Stimulated activated CD8-positive, alpha-beta memory T cell treated with anti-CD3 and anti-CD28 coated beads, Interleukin-12 subunit alpha, Interleukin-12 subunit beta, amount 100 ng/mL, for 1 hour (primary cell): ENCODE data around the gene C9orf153.
"Not testable (repeated sequence)": the region's sequence is repeated elsewhere in the genome, so short reads cannot be mapped to it uniquely, and the experiment has no call there.

ENCODE experiments used
- DNase-seq: peaks from one replicate; pipeline ENCODE4 v3.0.0-alpha.2; 2020; ENCODE audit warnings: low read depth

The C9orf153 gene

DNA sequence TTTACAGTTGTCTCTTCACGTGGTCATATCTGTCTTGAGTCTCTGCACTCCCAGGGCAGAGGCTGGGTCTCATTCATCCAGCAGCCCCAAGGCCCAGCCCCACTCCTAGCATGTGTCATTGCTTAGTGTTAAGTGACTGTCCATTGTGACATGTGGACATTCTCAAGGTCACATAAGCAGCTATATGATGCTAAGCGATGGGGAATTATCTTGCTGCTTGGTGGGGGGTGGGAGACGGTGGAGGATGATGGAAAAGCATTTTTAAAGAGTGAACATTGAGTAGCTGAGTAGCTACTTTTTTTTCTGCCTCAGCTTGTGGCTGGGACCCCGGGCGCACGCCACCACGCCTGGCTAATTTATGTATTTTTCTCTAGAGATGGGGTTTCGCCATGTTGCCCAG, at the start of gene C9orf153:
TSS of gene C9orf153 (minus strand) at position 101 of the 400 bp plus-strand sequence. CDS start 30,054 bp downstream, outside the sequence.
- no peak for DNase-seq

DNA sequence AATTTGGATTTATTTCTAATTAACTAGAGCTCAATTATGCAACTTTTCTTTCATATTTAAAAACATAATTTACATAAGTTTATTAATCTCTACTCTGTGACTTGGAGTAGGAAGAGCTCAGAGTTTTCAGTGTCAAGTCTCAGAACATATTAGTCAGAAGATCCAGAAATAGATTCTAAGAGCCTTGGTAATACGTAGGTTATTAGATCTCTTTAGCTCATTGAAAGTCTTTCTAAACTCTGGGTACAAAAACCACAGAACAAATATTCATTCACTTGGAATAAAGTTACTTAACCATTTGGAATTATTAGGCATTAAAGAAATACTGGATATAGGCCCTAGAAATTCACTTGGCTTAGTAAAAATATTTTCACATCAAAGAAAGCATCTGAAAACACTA, 49.2 kb upstream of the C9orf153 start:
- no peak for DNase-seq

- no peak for DNase-seq
These were observed 44.8 kb upstream of the C9orf153 start for GRCh38 chr9:86304236-86304730.

DNA sequence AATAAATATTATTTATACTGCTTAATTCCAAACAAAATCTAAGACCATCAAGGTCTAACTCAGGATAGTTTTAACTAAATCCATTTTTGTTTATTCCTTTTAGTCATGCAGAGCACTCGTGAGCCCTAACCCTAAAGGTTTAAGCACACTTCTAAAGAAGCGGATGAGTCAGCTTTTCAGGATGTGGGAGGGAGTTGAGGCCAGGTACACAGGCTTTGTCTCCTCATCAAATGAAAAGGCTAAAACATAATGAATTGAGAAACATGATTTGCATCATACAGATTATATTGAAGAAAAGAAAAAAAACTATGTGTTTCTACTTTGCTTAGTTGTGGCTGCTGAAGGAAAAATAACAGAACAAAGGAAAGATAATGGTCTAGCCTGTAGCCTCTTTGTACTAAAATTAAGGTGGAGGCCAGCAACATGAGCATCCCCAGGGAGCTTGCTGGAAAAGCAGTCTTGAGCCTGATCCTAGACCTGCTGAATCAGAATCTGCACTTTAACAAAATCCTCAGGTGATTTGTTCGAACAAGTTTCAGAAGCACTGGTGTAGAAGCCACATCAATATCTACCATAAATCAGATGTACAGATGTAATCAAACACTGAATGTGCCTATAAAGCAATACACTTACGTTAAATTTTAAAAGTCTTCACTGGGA, 44.0 kb upstream of the C9orf153 start:
- peak; percentile 9 for DNase-seq

DNA sequence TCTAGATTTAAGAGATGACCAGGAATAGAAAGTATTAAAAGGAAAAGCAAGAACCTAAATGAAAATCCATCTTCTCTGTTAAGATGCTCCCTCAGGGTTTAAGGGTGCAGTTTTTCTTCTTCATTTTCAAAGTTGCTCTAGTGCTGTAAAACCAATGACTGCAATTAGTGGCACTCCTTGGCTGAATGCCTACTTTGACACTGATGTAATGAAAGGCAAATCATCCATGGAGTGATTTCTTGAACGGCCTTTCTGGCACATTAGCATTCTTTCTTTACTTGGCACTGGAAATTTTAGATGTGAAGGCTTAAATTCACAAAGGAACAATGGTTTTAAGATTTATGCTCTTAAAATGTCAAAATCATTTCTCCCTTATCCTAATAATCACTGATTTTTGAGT, 42.2 kb upstream of the C9orf153 start:
- DNase-seq, result no peak

GRCh38 chr9:86300701-86301100, 41.2 kb upstream of the C9orf153 start:
- DNase-seq, result no peak

DNA sequence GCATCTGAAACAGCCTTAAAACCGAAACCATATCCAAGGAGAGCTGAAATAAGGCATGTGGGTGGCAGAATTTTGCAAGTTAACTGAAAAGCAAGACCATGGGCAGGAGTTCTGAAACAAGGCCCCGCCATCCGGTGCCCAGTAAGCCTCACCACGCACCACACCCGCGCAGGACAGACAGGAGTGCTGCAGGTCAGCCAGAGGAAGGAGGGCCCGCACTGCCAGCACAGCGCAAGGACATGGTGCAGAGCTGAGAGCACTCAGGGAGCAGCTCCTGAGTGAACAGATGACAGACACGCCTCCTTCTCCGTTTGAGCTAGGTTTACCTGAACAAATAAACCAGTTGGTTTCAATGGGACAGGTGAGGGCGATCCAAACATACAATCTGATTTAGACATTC, 39.4 kb upstream of the C9orf153 start:
- no peak for DNase-seq

GRCh38 chr9:86290341-86290740, 30.9 kb upstream of the C9orf153 start:
- not testable (repeated sequence) for DNase-seq

DNA sequence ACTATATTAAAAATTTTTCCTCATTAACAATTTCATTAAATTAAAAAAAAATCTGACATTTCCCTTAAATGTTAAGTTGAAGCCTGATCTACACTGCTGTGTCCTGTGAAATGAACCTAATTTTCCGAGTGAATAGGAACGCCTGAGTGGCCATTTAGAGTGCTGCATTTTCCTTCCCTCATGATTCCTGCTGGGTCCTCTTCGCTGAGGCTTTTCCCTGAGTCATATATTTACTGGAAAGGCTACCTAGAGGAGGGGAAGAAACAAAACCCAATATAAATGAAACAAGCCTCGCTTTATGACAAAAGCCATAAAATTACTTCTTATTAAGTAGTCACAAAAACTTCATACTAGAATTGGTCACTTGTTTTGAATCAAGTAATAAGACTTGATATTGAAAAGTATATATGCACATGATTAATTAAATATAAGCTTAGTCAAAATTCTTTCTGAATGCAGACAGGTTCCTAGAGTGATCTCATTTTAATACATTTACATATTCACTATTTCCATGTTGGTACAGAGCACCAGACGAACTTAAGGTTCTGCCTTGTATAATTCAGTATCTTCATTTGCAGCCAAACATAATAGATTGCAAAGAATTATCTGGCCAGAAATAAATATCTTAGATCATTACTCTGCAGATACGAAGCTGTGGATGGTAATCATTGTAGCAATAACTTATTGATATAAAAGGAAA, 29.2 kb upstream of the C9orf153 start:
- no peak for DNase-seq

GRCh38 chr9:86287013-86287412, 27.6 kb upstream of the C9orf153 start:
- no peak for DNase-seq

DNA sequence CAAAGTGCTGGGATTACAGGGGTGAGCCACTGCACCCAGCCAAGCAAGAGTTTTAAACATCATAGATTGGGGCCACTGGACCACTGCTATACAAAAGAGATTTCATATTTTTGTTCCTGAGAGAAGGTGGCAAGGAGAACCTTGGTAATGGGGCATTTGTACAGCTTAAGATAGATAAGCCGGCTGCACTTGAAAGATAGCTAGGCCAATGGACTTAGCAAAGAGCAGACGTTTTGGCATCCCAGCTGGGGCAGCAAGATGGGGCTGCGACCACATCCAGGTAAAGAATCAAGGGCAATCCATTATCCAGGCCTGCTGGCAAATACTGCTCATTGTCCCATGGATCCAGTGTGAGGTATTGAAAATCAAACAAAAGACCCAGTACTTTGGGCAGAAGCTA, 26.8 kb upstream of the C9orf153 start:
- DNase-seq, result no peak

GRCh38 chr9:86285261-86285660, 25.8 kb upstream of the C9orf153 start:
- DNase-seq, result no peak

DNA sequence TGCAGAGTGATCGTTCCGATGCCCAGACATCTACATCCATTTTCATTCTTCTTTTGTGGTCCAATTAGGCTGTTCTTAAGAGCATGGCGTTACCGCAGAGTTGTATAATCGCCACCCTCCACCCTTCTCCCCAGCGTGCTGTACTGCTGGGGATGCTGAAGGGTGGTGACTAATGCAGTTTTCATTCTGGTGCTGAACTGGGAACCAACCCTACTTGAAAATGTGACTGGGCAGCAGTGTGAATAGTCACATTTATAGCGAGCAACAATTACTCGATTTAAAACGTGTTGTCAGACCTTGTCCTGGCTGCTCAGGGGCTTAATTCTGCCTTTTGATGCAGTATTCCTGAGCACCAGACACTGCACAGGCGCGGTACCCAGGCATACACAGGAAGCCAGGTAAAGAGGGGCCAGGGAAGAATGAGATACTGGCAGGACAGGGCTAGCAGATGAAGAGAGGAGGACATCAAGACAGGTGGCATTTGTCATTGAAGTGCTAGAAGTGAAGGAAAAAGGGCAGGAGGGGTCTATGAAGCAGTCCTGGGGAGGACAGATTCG, 23.6 kb upstream of the C9orf153 start:
- no peak for DNase-seq

DNA sequence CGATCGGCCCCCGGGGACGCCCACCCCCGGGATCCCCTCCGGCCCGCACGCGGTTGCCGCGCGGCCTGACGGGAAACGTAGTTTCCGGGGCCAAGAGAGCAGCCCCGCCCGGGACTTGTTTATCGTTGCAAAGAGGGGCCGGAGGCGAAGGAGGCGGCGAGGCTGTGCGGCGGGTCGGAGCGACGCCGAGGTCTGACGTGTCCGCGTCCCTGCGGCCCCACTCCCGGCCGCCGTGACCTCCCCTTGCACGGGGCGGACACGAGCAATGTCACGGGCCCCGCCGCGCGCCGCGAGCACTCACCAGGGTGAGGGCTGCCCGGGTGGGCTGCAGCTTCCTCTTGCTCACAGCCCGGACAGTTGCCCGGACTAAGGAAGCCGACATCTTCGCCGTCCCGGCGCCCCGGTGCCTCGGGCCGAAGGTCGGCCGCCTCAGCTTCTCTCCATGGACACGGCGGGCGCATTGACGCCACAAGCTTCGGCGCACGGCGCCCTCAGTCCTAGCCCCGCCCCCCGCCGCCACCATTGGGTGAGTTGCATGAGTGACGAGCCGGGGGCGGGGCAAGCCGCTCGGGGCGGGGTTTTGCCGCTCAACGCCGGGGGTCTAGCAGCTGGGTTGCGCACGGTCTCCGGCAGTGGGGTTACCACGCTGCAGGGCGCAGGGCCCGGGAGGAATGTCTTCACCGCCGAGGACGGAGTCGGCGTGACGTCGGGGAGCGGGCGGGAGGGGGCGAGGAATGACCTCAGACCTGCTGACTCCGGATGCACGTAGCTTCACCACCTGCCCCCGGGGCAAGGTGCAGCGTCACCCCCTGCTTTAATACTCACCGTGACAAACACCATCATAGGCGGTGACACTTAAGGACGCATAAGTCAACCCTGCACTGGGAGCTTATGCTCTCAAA, 22.9 kb upstream of the C9orf153 start, which contains the start of gene ISCA1:
TSS of gene ISCA1 (minus strand) at position 462 of the 902 bp plus-strand sequence. CDS start at position 382, 80 bp downstream.
- DNase-seq, result peak; percentile 94

- DNase-seq, result no peak
These were observed 22.2 kb upstream of the C9orf153 start for GRCh38 chr9:86281593-86282076.

- no peak for DNase-seq
These were observed 21.1 kb upstream of the C9orf153 start for GRCh38 chr9:86280580-86280979.

DNA sequence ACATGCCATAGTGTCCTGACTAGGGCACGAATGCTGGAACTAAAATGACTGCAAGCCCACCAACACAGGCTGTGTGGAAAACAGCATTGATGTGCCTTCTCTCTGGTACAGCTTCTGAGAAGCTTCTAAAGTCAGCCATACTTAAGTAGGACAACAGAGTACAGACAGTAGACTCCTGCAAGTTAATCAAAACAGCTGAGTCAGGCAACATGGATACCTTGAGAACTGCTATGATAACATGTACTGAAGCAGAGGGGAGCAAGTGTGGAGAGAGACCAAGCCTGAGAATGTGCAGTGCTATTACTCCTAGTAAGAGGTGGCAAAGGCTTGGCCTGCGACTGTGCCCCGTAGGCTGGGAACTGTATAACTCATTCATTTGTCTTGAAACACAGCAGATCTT, 20.4 kb upstream of the C9orf153 start:
- no peak for DNase-seq

DNA sequence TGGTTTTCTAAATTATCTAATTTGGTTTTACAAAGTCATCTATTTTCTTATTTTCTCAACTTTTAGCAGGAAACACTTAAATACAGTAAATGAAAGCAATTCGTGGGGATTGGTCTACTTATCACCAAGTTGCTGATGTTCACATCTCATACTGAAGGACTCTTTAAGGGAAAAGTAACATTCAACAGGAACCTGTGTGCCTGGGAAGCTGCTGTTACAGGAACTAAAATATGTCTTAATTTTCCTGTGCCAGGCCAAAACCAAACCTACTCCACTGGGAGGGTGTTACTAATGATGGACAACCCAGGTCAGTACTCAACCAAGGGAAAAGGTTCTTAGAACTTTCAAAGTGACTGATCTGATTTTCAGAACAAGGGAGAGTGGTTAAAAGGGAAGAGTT, 17.6 kb upstream of the C9orf153 start:
- DNase-seq, result no peak

GRCh38 chr9:86275962-86276361, 16.5 kb upstream of the C9orf153 start:
- DNase-seq, result no peak

- DNase-seq, result no peak
These were observed 15.6 kb upstream of the C9orf153 start for GRCh38 chr9:86274821-86275643.

- no peak for DNase-seq
These were observed 12.8 kb upstream of the C9orf153 start for GRCh38 chr9:86272221-86272620.
